HG03097 (cell line): Measurements from ENCODE around the gene GTF2E1.

ENCODE experiments used
- ATAC-seq: cut with Tn5 transposase; IDR thresholded peaks from one replicate; pipeline ENCODE4 v1.9.1; 2021; ENCODE audit not compliant: unreplicated experiment, low FRiP score

GTF2E1 gene

DNA sequence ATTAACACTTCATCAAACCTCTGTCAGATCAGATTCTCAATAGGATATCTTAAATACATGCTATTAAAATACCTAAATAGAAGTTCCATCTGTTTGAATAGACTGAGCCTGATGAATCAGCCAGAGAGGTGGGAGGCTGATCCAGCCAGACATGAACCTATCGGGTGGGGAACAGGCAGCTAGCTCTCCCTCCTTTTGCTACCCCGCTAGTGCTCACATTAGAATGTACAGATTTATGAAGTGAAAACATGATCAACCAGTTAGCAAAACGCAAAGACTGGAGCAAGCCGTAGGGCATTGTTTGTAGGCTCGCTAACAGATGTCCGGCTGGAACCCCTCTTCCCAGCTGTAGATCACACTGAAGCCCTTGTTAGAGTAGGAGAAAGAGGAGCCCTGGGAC is 54.4 kb downstream of the GTF2E1 start:
- ATAC-seq: no peak

DNA sequence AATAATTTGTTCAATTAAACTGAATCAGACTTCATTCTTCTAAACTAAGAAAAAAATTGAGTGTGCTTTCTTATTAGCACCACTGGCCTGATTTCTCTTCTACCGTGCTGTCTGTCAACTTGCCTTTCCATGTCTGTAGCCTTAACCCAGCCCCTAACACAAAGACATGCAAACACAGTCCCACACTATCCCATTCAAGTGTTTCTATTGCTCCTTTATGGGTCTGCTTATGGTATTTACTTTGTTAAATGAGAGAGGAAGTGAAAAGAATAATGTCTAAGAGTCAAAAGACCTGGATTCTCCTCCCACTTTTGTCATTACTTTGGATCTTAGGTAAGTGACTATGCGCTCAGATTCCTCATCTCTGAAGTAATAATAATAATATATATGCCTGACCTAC is 55.3 kb downstream of the GTF2E1 start:
- ATAC-seq: no peak

GRCh38 chr3:120798346-120798745 is 55.8 kb downstream of the GTF2E1 start:
- no peak for ATAC-seq

- ATAC-seq: no peak
Observed at GRCh38 chr3:120800625-120801024, 58.1 kb downstream of the GTF2E1 start.

DNA sequence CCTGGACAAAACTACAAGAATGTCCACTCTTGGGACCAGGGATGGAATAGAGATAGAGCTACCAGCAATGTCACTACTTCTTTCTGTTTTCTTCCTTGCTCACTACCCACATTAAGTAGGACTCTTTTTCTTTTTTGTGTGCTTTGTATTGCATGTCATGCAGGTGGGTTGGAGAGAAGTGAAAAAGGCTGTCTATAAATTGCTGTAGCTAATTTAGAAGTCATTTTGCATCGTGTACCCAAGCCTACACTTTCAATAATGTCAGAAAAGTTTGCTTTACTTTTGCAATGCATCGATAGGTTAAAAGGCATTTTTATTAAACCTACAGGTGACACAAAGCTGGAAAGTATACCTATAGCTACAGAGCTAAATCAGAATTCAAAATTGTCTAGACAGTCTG is 58.9 kb downstream of the GTF2E1 start:
- ATAC-seq: no peak

DNA sequence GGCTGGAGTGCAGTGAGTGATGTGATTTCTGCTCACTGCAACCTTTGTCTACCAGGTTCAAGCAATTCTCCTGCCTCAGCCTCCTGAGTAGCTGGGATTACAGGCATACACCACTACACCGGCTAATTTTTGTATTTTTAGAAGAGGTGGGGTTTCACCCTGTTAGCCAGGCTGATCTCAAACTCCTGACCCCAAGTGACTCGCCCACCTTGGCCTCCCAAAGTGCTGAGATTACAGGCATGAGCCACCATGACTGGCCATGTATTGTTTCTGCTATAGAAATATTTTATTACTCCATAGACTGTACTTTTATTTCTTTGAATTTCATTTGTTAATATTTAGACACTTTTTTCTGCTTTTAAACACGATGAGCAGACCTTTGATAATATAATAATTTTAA is 60.4 kb downstream of the GTF2E1 start:
- no peak for ATAC-seq

GRCh38 chr3:120816728-120817127 is 74.2 kb downstream of the GTF2E1 start:
- no peak for ATAC-seq

GRCh38 chr3:120820748-120821147 is 78.2 kb downstream of the GTF2E1 start:
- ATAC-seq: no peak

GRCh38 chr3:120821426-120821825 is 78.9 kb downstream of the GTF2E1 start:
- ATAC-seq: no peak

DNA sequence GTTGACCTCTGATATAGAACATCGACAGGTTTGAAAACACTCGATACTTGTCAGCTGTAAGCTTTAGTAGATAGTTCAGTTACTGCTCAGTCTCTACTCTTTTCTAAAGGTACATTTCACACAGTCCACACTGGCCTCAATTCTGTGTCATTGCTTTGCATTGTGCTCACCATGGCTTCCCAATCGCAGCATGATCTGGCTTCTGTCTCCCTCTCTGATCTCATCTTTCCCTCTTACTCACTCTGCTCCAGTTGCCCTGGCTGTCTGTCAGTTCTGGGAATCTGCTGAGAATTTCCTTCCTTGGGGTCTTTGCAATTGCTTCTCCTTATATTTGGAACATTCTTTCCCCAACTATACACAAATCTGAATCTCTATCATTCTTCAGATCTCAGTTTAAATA is 80.6 kb downstream of the GTF2E1 start:
- ATAC-seq: no peak

DNA sequence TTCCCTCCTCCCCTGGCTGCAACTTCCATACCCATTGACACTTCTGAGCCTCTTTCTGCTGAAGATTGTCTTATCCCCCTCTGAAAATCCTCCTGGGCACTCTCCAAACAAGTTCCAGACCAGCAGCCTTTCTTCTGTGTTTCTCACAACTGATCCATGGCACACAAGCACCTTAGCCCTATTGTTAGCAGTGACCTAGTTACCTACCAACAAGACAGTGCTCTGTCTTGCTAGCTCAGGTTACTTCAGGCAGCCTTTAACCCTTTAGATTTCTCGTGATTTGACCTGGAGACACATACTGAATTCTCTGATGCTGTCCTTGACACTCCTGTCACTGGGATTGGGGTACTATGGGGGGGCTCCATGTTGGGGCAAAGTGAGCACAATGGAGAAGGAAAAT is 82.1 kb downstream of the GTF2E1 start:
- no peak for ATAC-seq

GRCh38 chr3:120828796-120829195 is 86.3 kb downstream of the GTF2E1 start:
- ATAC-seq: no peak

GRCh38 chr3:120831066-120831465 is 88.5 kb downstream of the GTF2E1 start:
- no peak for ATAC-seq
